HG03025 (cell line): ENCODE data around the gene BACH1.

Source experiments
- ATAC-seq: cut with Tn5 transposase; IDR thresholded peaks from one replicate; pipeline ENCODE4 v1.9.1; 2021; ENCODE audit warnings: mild to moderate bottlenecking, moderate library complexity; ENCODE audit not compliant: unreplicated experiment, low FRiP score

Gene BACH1

GRCh38 chr21:29372063-29372802 is 73.5 kb downstream of the BACH1 start:
- ATAC-seq = peak; percentile 59

GRCh38 chr21:29374481-29374880 is 75.8 kb downstream of the BACH1 start:
- ATAC-seq = no peak

- peak; percentile 64 for ATAC-seq
Observed at GRCh38 chr21:29376556-29376955, 77.8 kb downstream of the BACH1 start.

GRCh38 chr21:29377266-29377665 is 78.5 kb downstream of the BACH1 start:
- no peak for ATAC-seq

- no peak for ATAC-seq
Observed at GRCh38 chr21:29378832-29379231, 80.1 kb downstream of the BACH1 start.

GRCh38 chr21:29379517-29380054 is 80.9 kb downstream of the BACH1 start:
- ATAC-seq = no peak

GRCh38 chr21:29382030-29382654 is 83.4 kb downstream of the BACH1 start:
- no peak for ATAC-seq

- ATAC-seq = no peak
Observed at GRCh38 chr21:29384683-29385359, 86.1 kb downstream of the BACH1 start.

- ATAC-seq = no peak
Observed at GRCh38 chr21:29385934-29386520, 87.3 kb downstream of the BACH1 start.

GRCh38 chr21:29386803-29387202 is 88.1 kb downstream of the BACH1 start:
- ATAC-seq = no peak

GRCh38 chr21:29387598-29387997 is 88.9 kb downstream of the BACH1 start:
- ATAC-seq = no peak

GRCh38 chr21:29389136-29389535 is 90.4 kb downstream of the BACH1 start:
- no peak for ATAC-seq

- ATAC-seq = no peak
Observed at GRCh38 chr21:29390778-29391177, 92.1 kb downstream of the BACH1 start.

- ATAC-seq = no peak
Observed at GRCh38 chr21:29394051-29394450, 95.3 kb downstream of the BACH1 start.
